ENCODE measurements around the gene RAD23A.

DNA sequence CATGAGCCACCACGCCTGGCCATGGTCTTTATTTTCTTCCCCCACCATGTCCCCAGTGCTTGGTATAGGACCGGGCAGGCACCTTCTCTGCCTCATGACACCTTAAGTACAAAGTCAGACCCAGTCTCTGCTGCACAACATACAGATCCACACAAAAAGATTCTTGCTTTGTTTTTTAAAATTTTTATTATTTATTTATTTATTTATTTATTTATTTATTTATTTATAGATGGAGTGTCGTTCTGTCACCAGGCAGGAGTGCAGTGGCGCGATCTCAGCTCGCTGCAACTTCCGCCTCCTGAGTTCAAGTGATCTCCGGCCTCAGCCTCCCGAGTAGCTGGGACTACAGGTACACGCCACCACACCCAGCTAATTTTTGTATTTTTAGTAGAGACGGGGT lies 47.1 kb downstream of the RAD23A start:
- TF ChIP-seq ZNF274 (IDR thresholded peaks at IDR 0.05; ENCODE audit: low read depth, low read length) (no peak), YY1 (IDR thresholded peaks at IDR 0.05; ENCODE audit: insufficient read depth, insufficient read length) (no peak), SUZ12 (IDR thresholded peaks at IDR 0.05; ENCODE audit: extremely low read depth, insufficient read depth, insufficient read length) (no peak)
